Brain microvascular endothelial cell (primary cell): ENCODE data around the gene CEP131.

Source experiments
- DNase-seq: peaks from one replicate; pipeline ENCODE4 v3.0.0-alpha.2; 2020
- H3K27ac ChIP-seq: fragments of 250-450 bp; sonication (Bioruptor Pico); 2 replicates; pipeline ENCODE4 v1.5.1; 2020; ENCODE audit warnings: mild to moderate bottlenecking, moderate library complexity
- H3K27me3 ChIP-seq: fragments of 250-450 bp; sonication (Bioruptor Pico); replicated peaks from 2 replicates; pipeline ENCODE4 v1.5.1; 2020; ENCODE audit warnings: mild to moderate bottlenecking
- H3K36me3 ChIP-seq: fragments of 250-450 bp; sonication (Bioruptor Pico); replicated peaks from 2 replicates; pipeline ENCODE4 v1.5.1; 2020; ENCODE audit warnings: mild to moderate bottlenecking
- H3K4me3 ChIP-seq: 2 replicates; pipeline ENCODE4 v1.5.1; 2011; ENCODE audit warnings: low read depth, mild to moderate bottlenecking, control low read depth, low read length, moderate library complexity
- in situ Hi-C: cut with HindIII; loops from 2 replicates; pipeline ENCODE4 v1.10.0; 2017; ENCODE audit warnings: low sequenced_read_pairs, low pct_ligation_motif_present
- TF ChIP-seq, protein P1 (sequence below): IDR thresholded peaks from 2 replicates; pipeline ENCODE4 v1.5.1; 2011; ENCODE audit warnings: low read depth, mild to moderate bottlenecking, moderate library complexity, low read length, control low read depth, inconsistent platforms; ENCODE audit errors: missing control alignments

CEP131 gene

DNA sequence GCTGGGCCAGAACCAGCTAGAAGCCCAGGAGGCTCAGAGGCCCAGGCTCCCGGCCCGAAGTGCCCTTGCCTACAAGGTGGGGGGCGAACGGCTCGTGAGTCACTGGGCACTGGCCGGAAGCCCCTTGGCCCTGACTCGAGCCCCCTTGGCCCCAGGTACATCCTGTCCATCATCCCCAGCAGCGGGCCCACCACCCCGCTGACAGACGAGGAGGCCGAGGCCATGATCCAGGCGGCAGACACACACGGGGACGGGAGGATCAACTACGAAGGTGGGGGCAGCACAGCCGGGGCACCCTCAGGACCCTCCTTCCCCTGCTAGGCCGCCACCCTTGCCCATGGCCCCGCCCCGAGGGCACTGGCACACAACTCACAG lies 41.0 kb downstream of the CEP131 start:
- H3K4me3 ChIP-seq = no peak overlapping the region
- H3K36me3 ChIP-seq = no peaks in the 10 kb centered on the region
- TF ChIP-seq, protein P1, sequence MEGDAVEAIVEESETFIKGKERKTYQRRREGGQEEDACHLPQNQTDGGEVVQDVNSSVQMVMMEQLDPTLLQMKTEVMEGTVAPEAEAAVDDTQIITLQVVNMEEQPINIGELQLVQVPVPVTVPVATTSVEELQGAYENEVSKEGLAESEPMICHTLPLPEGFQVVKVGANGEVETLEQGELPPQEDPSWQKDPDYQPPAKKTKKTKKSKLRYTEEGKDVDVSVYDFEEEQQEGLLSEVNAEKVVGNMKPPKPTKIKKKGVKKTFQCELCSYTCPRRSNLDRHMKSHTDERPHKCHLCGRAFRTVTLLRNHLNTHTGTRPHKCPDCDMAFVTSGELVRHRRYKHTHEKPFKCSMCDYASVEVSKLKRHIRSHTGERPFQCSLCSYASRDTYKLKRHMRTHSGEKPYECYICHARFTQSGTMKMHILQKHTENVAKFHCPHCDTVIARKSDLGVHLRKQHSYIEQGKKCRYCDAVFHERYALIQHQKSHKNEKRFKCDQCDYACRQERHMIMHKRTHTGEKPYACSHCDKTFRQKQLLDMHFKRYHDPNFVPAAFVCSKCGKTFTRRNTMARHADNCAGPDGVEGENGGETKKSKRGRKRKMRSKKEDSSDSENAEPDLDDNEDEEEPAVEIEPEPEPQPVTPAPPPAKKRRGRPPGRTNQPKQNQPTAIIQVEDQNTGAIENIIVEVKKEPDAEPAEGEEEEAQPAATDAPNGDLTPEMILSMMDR = no peak
- in situ Hi-C loops = no loop called here
- no peak for DNase-seq
- H3K27ac ChIP-seq = no peak overlapping the region
- no peaks in the 10 kb centered on the region for H3K27me3 ChIP-seq

DNA sequence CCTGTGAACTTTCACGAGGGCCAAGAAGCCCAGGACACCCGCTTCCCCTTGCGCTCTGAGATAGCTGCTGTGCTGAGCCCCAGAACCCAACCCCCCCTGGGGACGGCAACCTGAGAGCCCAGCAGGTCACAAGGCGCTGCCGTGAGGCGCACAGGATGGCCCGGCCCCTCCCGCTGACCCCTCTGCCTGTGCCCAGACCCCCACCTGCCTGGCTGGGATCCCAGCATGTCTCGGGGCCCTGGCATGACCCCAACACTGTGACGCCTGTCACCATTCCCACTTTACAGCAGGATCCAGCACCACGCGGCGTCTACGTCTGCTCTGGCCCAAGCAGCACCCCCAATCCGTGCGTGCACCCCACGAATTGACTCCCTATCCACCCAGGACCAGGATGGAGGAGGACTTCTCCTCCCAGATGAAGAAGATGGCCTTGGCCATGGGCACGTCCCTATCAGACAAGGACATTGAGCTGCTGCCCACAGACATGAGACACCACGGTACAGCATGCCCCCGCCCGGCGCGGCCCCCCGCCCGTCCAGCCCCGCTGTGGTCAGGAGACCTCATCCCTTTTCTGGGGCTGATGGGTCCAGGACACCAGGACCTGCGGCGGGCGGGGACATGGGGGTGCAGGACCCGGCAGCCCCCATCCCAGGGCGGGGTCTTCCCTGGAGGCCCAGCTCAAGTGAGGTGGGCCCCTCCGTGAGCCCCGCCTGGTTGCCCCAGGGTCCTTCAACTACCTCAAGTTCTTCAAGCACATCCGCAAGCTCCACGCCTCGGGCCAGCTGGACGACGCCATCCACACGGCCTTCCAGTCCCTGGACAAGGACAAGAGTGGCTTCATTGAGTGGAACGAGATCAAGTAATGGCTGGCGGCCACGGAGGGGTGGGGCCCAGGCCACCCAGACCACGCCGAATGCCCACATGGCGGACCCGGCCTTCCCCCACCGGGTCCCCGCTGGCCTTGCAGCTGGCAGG lies 41.6 kb downstream of the CEP131 start:
- no peak for DNase-seq
- Histone ChIP-seq H3K27me3 (no peaks in the 10 kb centered on the region), H3K36me3 (no peaks in the 10 kb centered on the region), H3K4me3 (no peak overlapping the region), H3K27ac (no peak overlapping the region)
- TF ChIP-seq, protein P1 = no peak
- in situ Hi-C loops = no loop called here

DNA sequence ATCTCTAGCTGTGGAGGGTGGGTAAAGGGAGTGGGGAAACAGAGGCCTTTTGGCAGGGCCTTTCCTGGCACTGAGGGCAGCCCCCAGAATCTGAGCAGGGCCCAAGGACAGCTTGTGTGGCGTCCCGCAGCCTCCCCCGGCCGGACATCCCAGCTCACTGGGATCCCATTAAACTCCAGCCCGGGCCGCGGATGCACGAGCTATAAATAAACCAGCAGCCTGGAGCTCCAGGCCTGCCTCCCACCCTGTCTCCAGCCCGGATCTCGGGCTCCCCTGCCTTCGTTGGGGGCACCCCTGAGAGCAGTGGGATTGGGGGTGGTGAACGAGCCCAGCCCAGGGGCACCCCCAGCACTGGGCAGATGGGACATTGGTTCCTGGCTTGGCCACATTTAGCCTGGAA lies 42.9 kb downstream of the CEP131 start:
- Histone ChIP-seq H3K36me3 (no peaks in the 10 kb centered on the region), H3K27ac (no peak overlapping the region), H3K4me3 (no peak overlapping the region), H3K27me3 (no peaks in the 10 kb centered on the region)
- in situ Hi-C loops = no loop called here
- no peak for DNase-seq
- TF ChIP-seq, protein P1 = no peak

DNA sequence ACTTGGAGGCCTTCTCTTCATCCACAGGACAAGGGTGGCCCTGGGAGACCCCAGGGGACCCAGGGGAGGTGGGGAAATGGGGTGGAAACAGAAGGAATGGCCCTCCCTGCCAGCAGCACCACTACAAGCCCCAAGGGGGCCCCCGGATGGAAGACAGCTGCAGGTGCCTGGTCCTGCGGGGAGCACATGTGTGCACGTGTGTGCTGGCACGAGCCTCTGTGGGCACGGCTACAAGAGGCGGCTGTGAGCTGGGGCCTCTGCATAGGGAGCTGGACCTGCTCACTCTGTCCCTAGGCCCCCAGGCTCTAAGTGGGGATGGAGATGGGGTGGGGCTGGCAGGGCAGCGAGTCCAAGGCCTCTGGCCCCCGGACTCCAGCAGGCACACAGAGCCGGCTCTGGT lies 43.5 kb downstream of the CEP131 start:
- in situ Hi-C loops = no loop called here
- no peaks in the 10 kb centered on the region for H3K27me3 ChIP-seq

DNA sequence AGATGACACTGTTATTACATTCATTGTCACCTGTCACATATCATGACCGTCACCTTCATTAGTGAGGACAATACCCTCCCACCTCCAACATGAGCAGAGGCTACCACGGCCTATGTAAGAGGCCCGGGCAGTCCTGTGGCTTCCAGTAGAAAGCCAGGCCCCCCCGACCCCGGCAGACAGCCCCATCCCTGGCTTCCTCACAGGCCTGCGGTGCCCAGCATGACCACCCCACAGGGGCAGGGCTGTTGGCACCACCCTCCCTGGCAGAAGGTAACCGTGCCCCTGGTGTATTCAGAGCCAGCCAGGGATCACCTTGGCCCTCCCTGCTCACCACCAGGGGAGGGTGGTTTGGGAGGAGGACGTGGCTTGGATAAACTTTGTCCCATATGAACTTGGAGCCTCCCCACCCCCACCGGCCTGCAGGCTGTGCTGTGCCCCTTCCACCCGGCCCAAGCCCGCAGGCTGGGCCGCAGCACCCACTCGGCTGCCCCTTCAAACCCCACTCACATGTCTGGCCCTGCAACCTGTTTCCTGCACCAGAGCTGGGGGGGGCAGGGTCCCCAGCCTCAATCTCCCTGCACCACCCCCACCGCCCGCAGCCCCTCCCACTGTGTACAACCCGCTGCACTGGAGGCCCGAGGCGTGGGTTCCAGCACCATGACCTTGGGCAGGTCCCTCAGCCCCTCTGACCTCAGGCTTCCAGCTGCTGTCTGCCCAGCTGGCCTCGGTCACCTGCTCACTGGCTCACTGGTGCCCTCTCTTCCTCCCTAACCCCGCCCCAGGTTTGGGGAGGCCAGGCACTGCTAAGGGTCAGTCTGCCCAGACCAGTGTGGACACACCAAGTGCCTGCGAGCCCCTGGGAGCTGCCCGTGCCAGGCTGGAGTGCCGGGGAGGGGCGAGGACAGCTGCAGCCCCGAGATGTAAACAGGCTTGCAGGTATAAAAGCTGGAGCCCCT lies 44.4 kb downstream of the CEP131 start:
- Histone ChIP-seq H3K4me3 (no peak overlapping the region), H3K27ac (no peak overlapping the region), H3K36me3 (no peaks in the 10 kb centered on the region), H3K27me3 (no peaks in the 10 kb centered on the region)
- no peak for DNase-seq
- in situ Hi-C loops = no loop called here
- TF ChIP-seq, protein P1 = no peak

More for the DNA sequence above, 43.5 kb downstream of the CEP131 start:
- TF ChIP-seq, protein P1 = no peak
- H3K4me3 ChIP-seq = no peak overlapping the region
- no peaks in the 10 kb centered on the region for H3K36me3 ChIP-seq
- no peak overlapping the region for H3K27ac ChIP-seq
- DNase-seq = no peak
